Keratinocyte (primary cell): ENCODE results near the gene ROR1. TPM values are rescaled to one million over a fixed set of nuclear protein-coding genes. Genes with fewer than 3 reads are reported as not detected.
A peak's percentile ranks its signal among the peaks of the same experiment; 100 is the strongest.

Experiments used
- DNase-seq: peaks from one replicate; pipeline ENCODE4 v3.0.0-alpha.2; 2011; ENCODE audit warnings: low read depth, missing footprints, low spot score
- FAIRE-seq: peaks from 2 replicates; lab custom pipeline; 2011; peaks lifted over from hg19 to GRCh38; lab: Jason Lieb, UNC
- H2AFZ ChIP-seq: 2 replicates; pipeline ENCODE4 v1.6.0; 2012; ENCODE audit warnings: low read length, control low read depth, inconsistent platforms; ENCODE audit not compliant: control insufficient read depth
- H3K27ac ChIP-seq: 2 replicates; pipeline ENCODE4 v1.5.1; 2011; ENCODE audit warnings: low read length; ENCODE audit not compliant: control insufficient read depth, insufficient read depth
- H3K27me3 ChIP-seq: 3 replicates; pipeline ENCODE4 v1.6.0; 2011; ENCODE audit warnings: low read length; ENCODE audit not compliant: control insufficient read depth, insufficient read depth; ENCODE audit errors: extremely low read depth
- H3K36me3 ChIP-seq, 2 experiments: 2 replicates in 1 of 2; 3 replicates in 1 of 2; pipeline ENCODE4 v1.5.1; 2011; ENCODE audit warnings: low read length in 2 of 2, mild to moderate bottlenecking in 1 of 2; ENCODE audit not compliant: control insufficient read depth in 2 of 2, insufficient read depth in 2 of 2; ENCODE audit errors: extremely low read depth in 1 of 2
- H3K4me1 ChIP-seq: 3 replicates; pipeline ENCODE4 v1.5.1; 2011; ENCODE audit warnings: low read length; ENCODE audit not compliant: control insufficient read depth, insufficient read depth; ENCODE audit errors: extremely low read depth
- H3K4me2 ChIP-seq: 3 replicates; pipeline ENCODE4 v1.6.0; 2011; ENCODE audit warnings: low read depth, low read length; ENCODE audit not compliant: control insufficient read depth, insufficient read depth; ENCODE audit errors: extremely low read depth
- H3K4me3 ChIP-seq, 3 experiments: fragments of 200-600 bp in 1 of 3; sonication (generic) in 1 of 3; 2 replicates in 2 of 3; 3 replicates in 1 of 3; pipeline ENCODE4 v1.5.1; 2011 to 2016; ENCODE audit warnings: low read length in 3 of 3, mild to moderate bottlenecking in 3 of 3, control low read depth in 2 of 3, inconsistent platforms in 1 of 3, low read depth in 1 of 3, mixed read lengths in 1 of 3, mixed run types in 1 of 3, moderate library complexity in 1 of 3; ENCODE audit not compliant: control insufficient read depth in 2 of 3, insufficient read depth in 2 of 3; ENCODE audit errors: extremely low read depth in 1 of 3
- H3K79me2 ChIP-seq: 2 replicates; pipeline ENCODE4 v1.6.0; 2012; ENCODE audit warnings: low read length; ENCODE audit not compliant: control insufficient read depth, insufficient read depth
- H3K9ac ChIP-seq: 3 replicates; pipeline ENCODE4 v1.6.0; 2011; ENCODE audit warnings: low read length; ENCODE audit not compliant: control insufficient read depth, insufficient read depth; ENCODE audit errors: extremely low read depth
- H3K9me1 ChIP-seq: 3 replicates; pipeline ENCODE4 v1.6.0; 2011; ENCODE audit warnings: low read length; ENCODE audit not compliant: control insufficient read depth, insufficient read depth; ENCODE audit errors: extremely low read depth
- H3K9me3 ChIP-seq: 2 replicates; pipeline ENCODE4 v1.5.1; 2012; ENCODE audit warnings: low read depth, low read length; ENCODE audit not compliant: control insufficient read depth
- H4K20me1 ChIP-seq: 3 replicates; pipeline ENCODE4 v1.6.0; 2011; ENCODE audit warnings: low read length; ENCODE audit not compliant: control insufficient read depth, insufficient read depth; ENCODE audit errors: extremely low read depth
- CTCF ChIP-seq, 3 experiments: IDR thresholded peaks in 1 of 3; conservative IDR thresholded peaks in 1 of 3; optimal IDR thresholded peaks in 1 of 3; 2 replicates in 2 of 3; 3 replicates in 1 of 3; pipeline versions ENCODE3 to v1.5.1; 2011; ENCODE audit warnings: low read length in 3 of 3, mild to moderate bottlenecking in 3 of 3, moderate library complexity in 2 of 3, control low read depth in 1 of 3, inconsistent platforms in 1 of 3; ENCODE audit not compliant: insufficient read depth in 2 of 3; ENCODE audit errors: extremely low read depth in 1 of 3
- EZH2 ChIP-seq: IDR thresholded peaks from one replicate; pipeline ENCODE4 v1.6.1; 2012; ENCODE audit warnings: inconsistent platforms, mild to moderate bottlenecking, low read length, moderate library complexity
- dilution Hi-C: fragments of 300-500 bp; cut with MboI; formaldehyde crosslinking; loops from one replicate; pipeline ENCODE4 v1.7.0; 2020; ENCODE audit warnings: low sequenced_read_pairs; ENCODE audit not compliant: extremely low pct_ligation_motif_present
- polyA plus RNA-seq, 5 experiments: library from polyadenylated mRNA; depleted of rRNA in 3 of 5; stranded (reverse) in 3 of 5; stranded (forward) in 1 of 5; unstranded in 1 of 5; fragments of >200 nt; gene quantifications; 1 replicate in 1 of 5; 2 replicates in 3 of 5; 3 replicates in 1 of 5; pipeline versions ENCODE4 v1.2.1 to v1.2.3, GENCODE V29; 2011 to 2012; ENCODE audit warnings: missing spikeins in 2 of 5, low read depth in 1 of 5, low replicate concordance in 1 of 5

The ROR1 gene
- polyA plus RNA-seq, 1 donor (not counting 4 experiments of a cell fraction or from before 2014, with no cell fraction given), result 9.2 TPM

- TF ChIP-seq EZH2 (no peak), CTCF (optimal IDR thresholded peaks at IDR 0.05 in 1 of 3, IDR thresholded peaks at IDR 0.05 in 1 of 3, conservative IDR thresholded peaks at IDR 0.05 in 1 of 3; ENCODE audit: extremely low read depth in 1 of 3, insufficient read depth in 2 of 3, low read length in 3 of 3) (no peak)
- Histone ChIP-seq H3K4me3 (no peak overlapping the region), H3K36me3 (no peaks in the 10 kb centered on the region), H3K27me3 (no peaks in the 10 kb centered on the region), H3K79me2 (no peaks in the 10 kb centered on the region), H3K9me3 (no peaks in the 10 kb centered on the region), H2AFZ (no peak overlapping the region), H3K9ac (no peak overlapping the region), H3K4me2 (no peak overlapping the region), H3K27ac (no peak overlapping the region), H4K20me1 (no peaks in the 10 kb centered on the region), H3K4me1 (peaks cover 6% of the 10 kb centered on the region), H3K9me1 (no peaks in the 10 kb centered on the region)
- dilution Hi-C loops, result no loop called here
- DNase-seq (no peak), FAIRE-seq (no peak)
Measured at GRCh38 chr1:64183395-64184002, 409.7 kb downstream of the ROR1 start.

GRCh38 chr1:64184003-64184440 lies 410.2 kb downstream of the ROR1 start:
- H3K9ac ChIP-seq, result no peak overlapping the region
- no peak overlapping the region for H3K4me3 ChIP-seq
- H3K4me2 ChIP-seq, result no peak overlapping the region
- no peaks in the 10 kb centered on the region for H3K9me3 ChIP-seq
- no peak overlapping the region for H3K27ac ChIP-seq
- no peaks in the 10 kb centered on the region for H4K20me1 ChIP-seq
- H3K4me1 ChIP-seq, result peaks cover 6% of the 10 kb centered on the region
- no peaks in the 10 kb centered on the region for H3K9me1 ChIP-seq
- H2AFZ ChIP-seq, result no peak overlapping the region
- FAIRE-seq (no peak), DNase-seq (peak; percentile 15)
- TF ChIP-seq EZH2 (no peak), CTCF (optimal IDR thresholded peaks at IDR 0.05 in 1 of 3, IDR thresholded peaks at IDR 0.05 in 1 of 3, conservative IDR thresholded peaks at IDR 0.05 in 1 of 3; ENCODE audit: extremely low read depth in 1 of 3, insufficient read depth in 2 of 3, low read length in 3 of 3) (no peak)
- dilution Hi-C loops, result no loop called here
- no peaks in the 10 kb centered on the region for H3K36me3 ChIP-seq
- no peaks in the 10 kb centered on the region for H3K79me2 ChIP-seq
- no peaks in the 10 kb centered on the region for H3K27me3 ChIP-seq
